Right atrium auricular region (tissue), 2 donors: ENCODE measurements around the gene INPP5A. TPM values are rescaled to one million over a fixed set of nuclear protein-coding genes. Genes with fewer than 3 reads are reported as not detected.

Experiments used
- DNase-seq: peaks from one replicate; pipeline ENCODE4 v3.0.0-alpha.2; 2019; ENCODE audit warnings: low spot score
- H3K27ac ChIP-seq, 2 donors: fragments of 200-600 bp; sonication (generic); 1 replicate in 1 of 2; 2 replicates in 1 of 2; pipeline ENCODE4 v1.5.1; 2016 to 2019
- H3K27me3 ChIP-seq, 2 donors: fragments of 200-600 bp; sonication (generic); one replicate each; pipeline versions ENCODE4 v1.5.1 to v1.6.0; 2017 to 2019
- H3K36me3 ChIP-seq: fragments of 200-600 bp; sonication (generic); one replicate; pipeline ENCODE4 v1.5.1; 2016
- H3K4me1 ChIP-seq, 2 donors: fragments of 200-600 bp; sonication (generic); one replicate each; pipeline versions ENCODE4 v1.5.1 to v1.6.0; 2017 to 2019
- H3K4me3 ChIP-seq, 2 donors: fragments of 200-600 bp; sonication (generic); 1 replicate in 1 of 2; 2 replicates in 1 of 2; pipeline ENCODE4 v1.5.1; 2017 to 2019; ENCODE audit warnings: mild to moderate bottlenecking in 1 of 2, moderate library complexity in 1 of 2
- H3K9me3 ChIP-seq, 2 donors: fragments of 200-600 bp; sonication (generic); one replicate each; pipeline ENCODE4 v1.5.1; 2019
- CTCF ChIP-seq, 2 donors: fragments of 200-600 bp; sonication (generic); IDR thresholded peaks; one replicate each; pipeline ENCODE4 v1.5.1; 2019; ENCODE audit warnings: antibody characterized with exemption in 2 of 2
- total RNA-seq, 2 donors: library from RNA; depleted of rRNA; stranded (reverse); fragments of >200 nt; gene quantifications; one replicate each; pipeline ENCODE4 v1.1.0, GENCODE V29; 2016

The INPP5A gene
- total RNA-seq, 2 donors from 2014 or later, result 116 to 143 TPM

GRCh38 chr10:132802048-132802447 lies 264.5 kb downstream of the INPP5A start:
- Histone ChIP-seq H3K9me3 (peaks cover 0 to 5% of the 10 kb centered on the region in 2 donors), H3K27me3 (no peaks in the 10 kb centered on the region), H3K27ac (no peak overlapping the region), H3K4me3 (no peak overlapping the region), H3K36me3 (no peaks in the 10 kb centered on the region), H3K4me1 (no peaks in the 10 kb centered on the region)
- no peak for TF ChIP-seq CTCF (IDR thresholded peaks at IDR 0.05)
- DNase-seq, result no peak

- Histone ChIP-seq H3K27me3 (no peaks in the 10 kb centered on the region), H3K9me3 (peaks cover 0 to 5% of the 10 kb centered on the region in 2 donors), H3K4me1 (no peaks in the 10 kb centered on the region), H3K36me3 (no peaks in the 10 kb centered on the region), H3K4me3 (no peak overlapping the region), H3K27ac (no peak overlapping the region)
- DNase-seq, result no peak
- TF ChIP-seq CTCF (IDR thresholded peaks at IDR 0.05), result no peak
Observed at GRCh38 chr10:132802694-132803320, 265.2 kb downstream of the INPP5A start.

- DNase-seq, result no peak
- TF ChIP-seq CTCF (IDR thresholded peaks at IDR 0.05), result no peak
- H3K9me3 ChIP-seq, result peaks cover 0 to 5% of the 10 kb centered on the region in 2 donors
- no peaks in the 10 kb centered on the region for H3K4me1 ChIP-seq
- no peak overlapping the region for H3K27ac ChIP-seq
- no peaks in the 10 kb centered on the region for H3K36me3 ChIP-seq
- H3K27me3 ChIP-seq, result no peaks in the 10 kb centered on the region
- H3K4me3 ChIP-seq, result no peak overlapping the region
Observed at GRCh38 chr10:132803416-132804210, 266.0 kb downstream of the INPP5A start.

- Histone ChIP-seq H3K4me3 (no peak overlapping the region), H3K36me3 (no peaks in the 10 kb centered on the region), H3K4me1 (no peaks in the 10 kb centered on the region), H3K27me3 (no peaks in the 10 kb centered on the region), H3K27ac (no peak overlapping the region), H3K9me3 (peaks cover 0 to 5% of the 10 kb centered on the region in 2 donors)
- DNase-seq, result no peak
- TF ChIP-seq CTCF (IDR thresholded peaks at IDR 0.05), result no peak
Observed at GRCh38 chr10:132804287-132804686, 266.7 kb downstream of the INPP5A start.

GRCh38 chr10:132804785-132805426 lies 267.3 kb downstream of the INPP5A start:
- H3K4me1 ChIP-seq, result no peaks in the 10 kb centered on the region
- no peaks in the 10 kb centered on the region for H3K27me3 ChIP-seq
- H3K27ac ChIP-seq, result no peak overlapping the region
- H3K9me3 ChIP-seq, result peaks cover 0 to 5% of the 10 kb centered on the region in 2 donors
- DNase-seq, result no peak
- no peak overlapping the region for H3K4me3 ChIP-seq
- TF ChIP-seq CTCF (IDR thresholded peaks at IDR 0.05), result no peak
- no peaks in the 10 kb centered on the region for H3K36me3 ChIP-seq
